GM19035 (cell line): ENCODE results near the gene LCLAT1.

ENCODE experiments used
- ATAC-seq: cut with Tn5 transposase; IDR thresholded peaks from one replicate; pipeline ENCODE4 v1.9.1; 2021; ENCODE audit not compliant: unreplicated experiment

The LCLAT1 gene

GRCh38 chr2:30689496-30690125 is 242.6 kb downstream of the LCLAT1 start:
- no peak for ATAC-seq

GRCh38 chr2:30690126-30690561 is 243.1 kb downstream of the LCLAT1 start:
- no peak for ATAC-seq

GRCh38 chr2:30691091-30691947 is 244.3 kb downstream of the LCLAT1 start:
- no peak for ATAC-seq

- ATAC-seq: no peak
Measured at GRCh38 chr2:30691948-30692828, 245.1 kb downstream of the LCLAT1 start.

- ATAC-seq: no peak
Measured at GRCh38 chr2:30692829-30693275, 245.8 kb downstream of the LCLAT1 start.
